ENCODE data around the gene INS.

INS gene
- 0 to 0.07 (median 0) reads per million in 18 experiments for total RNA-seq

DNA sequence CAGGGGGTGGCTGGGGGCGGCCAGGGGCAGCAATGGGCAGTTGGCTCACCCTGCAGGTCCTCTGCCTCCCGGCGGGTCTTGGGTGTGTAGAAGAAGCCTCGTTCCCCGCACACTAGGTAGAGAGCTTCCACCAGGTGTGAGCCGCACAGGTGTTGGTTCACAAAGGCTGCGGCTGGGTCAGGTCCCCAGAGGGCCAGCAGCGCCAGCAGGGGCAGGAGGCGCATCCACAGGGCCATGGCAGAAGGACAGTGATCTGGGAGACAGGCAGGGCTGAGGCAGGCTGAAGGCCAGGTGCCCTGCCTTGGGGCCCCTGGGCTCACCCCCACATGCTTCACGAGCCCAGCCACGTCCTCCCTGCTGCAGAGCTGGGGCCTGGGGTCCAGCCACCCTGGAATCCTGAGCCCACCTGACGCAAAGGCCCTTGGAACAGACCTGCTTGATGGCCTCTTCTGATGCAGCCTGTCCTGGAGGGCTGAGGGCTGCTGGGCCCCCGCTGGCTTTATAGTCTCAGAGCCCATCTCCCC lies at the start of gene INS:
TSS of gene INS (minus strand) at position 474 of the 524 bp plus-strand sequence. CDS start at position 236, 238 bp downstream.
- DNase-seq: no peak

DNA sequence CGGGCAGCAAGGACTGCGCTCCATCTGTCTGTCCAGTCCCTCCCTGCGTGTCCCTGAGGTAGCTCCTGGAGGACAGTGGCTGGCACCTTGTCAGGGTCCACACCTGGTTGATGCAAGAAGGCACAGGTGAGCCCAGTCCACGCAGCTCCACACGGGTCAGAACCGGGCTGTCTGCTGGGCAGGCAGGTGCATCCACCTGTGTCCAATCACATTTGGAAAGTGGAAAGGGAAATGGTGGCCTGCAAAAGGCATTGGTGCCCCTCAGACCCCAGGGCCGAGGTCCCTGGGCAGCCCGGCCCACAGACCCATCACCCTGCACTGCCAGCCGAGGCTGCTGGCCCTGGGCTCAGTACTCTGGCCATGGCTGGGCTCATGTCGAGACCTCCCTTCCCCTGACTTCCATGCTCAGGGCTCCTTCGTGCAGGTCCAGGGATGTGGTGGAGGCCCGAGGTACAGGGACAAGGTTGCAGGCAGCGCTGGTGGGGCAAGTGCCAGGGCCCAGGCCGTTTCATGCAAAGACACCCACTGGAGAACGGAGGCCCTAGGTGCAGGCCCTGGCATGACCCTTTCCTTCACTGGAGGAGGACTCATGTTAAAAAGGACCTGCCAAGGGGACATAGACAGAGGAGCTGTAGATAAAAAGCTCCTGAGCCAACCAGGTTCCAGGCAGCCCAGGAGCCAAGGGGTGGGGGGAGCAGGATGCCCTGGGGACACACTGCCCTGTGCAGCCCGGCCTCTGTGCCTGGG lies 49.5 kb upstream of the INS start:
- DNase-seq: no peak

DNA sequence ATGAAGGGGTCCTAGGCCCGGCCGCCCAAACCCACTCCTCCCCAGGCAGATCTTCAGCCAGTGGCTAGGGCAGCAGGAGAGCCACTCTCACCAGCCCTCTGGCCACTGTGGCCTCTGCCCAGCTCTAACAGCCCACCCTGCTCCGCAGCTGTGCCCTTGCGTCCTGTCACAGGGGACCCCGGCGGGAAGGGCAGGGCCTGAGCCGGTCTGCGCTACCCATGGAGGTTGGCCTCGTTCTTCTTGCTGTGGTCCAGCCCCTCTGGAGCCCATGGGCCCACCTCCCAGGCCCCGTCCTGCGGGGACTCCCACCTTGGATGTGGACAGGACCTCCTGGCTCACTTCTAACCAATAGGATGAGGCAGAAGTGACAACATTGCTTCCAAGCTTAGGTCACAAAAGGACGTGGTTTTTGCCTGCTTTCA lies 48.9 kb upstream of the INS start:
- no peak for DNase-seq

DNA sequence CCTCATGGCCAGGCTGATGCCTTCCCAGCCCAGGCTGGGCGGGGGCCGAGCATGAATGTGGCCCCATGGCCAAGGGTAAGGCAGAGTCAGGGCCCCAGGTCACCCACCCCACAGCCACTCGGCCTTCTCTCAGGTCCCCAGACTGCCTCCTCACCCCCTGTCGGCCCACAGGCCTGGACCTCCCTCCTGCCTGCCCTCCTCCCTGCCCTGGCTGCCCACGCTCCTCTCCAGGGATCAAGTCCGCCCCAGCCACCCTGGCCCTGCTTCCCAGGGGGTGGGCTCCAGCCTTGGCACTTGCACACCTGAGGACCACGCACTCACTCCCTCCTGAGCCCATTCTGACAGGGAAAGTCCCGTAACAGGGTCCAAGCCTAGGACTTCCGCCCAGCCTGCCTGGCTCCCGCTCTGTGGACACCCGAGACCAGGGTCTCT lies 48.4 kb upstream of the INS start:
- DNase-seq: no peak

DNA sequence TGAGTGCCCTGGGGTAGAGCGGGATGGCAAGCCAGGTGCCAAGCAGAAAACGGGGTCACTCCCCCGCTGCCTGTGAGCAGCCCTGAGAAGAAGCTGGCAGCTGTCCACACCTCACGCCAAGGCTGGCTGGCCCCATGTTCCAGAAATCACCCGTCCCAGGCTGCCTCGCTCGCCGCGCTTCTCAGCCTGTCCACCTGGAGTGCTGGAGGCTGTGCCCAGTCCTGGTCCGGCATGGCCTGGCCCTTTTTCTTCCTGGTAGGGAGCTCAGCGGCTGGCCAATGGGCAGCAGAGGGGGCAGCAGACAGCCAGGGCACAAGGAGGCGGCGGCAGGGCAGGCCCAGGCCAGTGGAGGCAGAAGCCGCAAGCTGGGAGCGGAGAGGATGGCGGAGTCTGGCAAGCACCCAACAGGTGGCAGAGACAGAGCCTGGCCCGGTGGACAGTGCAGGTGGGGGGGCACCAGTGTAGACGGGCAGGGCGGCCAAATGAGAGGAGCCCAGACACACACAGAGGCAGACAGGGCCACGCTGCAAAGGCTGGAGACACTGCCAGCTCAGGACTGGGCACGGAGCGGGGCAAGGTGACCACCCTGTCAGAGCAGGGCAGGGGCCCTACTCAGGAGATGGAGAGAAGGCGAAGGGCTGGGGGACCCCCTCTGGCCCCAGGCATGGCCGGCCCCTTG lies 47.8 kb upstream of the INS start:
- no peak for DNase-seq

DNA sequence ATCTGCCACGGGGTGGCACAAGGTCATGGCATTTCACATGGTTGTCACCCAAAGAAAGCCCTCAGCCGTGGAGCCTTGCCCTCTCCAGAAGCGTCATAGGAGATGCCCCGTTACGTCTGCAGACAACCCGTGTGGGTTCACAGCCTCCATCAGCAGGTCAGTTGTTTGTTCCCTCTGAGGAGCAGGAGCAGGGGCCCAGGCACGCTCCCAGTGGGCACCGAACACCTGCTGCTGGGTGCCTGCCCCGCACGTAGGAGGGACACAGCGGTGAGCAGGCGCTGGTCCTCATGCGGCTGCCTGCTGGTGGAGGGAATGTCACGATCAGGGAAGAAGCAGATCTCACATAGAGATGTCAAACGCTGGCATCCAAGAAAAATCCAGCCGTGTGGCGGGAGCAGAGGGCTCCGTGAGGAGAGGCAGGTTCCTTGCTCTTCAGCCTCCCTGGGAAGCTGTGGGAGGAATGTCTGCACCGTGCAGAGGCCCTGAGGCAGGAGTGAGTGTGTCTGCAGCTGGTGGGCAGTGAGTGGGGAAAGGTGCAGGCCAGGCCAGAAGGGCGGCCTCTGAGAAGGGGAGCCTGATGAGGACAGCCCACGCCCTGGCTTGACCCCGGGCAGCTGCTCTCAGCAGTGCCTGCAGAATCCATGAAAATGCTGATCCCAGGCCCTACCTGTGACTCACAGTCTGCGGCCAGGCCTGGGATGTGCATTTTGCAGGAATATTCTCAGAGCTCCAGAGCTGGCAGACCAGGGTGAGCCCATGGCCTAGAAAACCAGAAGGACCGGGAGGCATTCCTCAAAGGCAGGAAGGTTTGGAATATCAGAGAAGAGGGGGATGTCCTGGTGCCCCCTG lies 47.0 kb upstream of the INS start:
- no peak for DNase-seq

DNA sequence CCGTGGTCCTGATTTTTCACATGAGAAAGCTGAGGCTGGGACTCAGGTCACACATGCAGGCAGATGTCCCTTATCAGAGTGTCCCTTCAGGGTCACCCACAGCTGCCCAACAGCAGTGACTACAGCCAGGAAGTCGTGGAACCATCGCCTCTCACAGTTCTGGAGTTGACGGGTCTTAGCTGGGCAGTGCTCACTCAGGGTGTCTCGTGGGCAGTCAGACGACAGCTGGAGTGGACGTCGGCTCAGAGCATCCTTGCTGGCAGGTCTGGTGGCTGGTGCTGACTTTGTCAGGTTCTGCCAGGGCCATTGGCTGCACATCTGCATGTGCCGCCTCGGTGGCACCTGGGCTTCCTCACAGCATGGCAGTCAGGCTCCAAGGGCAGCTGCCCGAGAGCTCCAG lies 46.2 kb upstream of the INS start:
- DNase-seq: no peak

DNA sequence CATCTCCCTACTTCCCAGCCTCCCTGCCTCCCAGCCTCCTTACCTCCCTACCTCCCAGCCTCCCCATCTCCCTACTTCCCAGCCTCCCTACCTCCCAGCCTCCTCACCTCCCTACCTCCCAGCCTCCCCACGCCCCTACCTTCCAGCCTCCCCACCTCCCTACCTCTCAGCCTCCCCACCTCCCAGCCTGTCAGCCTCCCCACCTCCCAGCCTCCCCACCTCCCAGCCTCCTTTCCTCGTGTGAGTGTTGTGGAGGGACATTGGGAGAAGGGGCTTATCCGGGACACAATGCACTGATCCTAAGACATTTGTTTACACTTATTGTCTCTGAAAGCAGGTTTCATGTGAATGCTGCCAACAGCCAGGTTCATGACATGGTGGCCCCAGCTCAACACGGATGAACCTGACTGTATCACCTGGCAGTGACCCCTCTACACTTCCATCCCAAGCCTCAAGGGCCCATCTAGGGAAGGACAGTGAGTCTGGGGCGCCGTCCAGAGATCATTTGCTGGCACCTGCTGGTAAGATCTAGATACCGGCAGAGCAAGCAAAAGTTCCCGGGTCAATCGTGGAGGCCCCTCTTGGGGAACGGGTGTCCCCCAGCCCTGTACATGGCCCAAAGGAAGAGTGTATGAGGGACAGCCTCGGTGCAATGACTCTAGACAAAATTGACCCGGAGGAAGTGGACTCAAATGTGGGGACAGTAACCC lies 45.1 kb upstream of the INS start:
- DNase-seq: no peak

DNA sequence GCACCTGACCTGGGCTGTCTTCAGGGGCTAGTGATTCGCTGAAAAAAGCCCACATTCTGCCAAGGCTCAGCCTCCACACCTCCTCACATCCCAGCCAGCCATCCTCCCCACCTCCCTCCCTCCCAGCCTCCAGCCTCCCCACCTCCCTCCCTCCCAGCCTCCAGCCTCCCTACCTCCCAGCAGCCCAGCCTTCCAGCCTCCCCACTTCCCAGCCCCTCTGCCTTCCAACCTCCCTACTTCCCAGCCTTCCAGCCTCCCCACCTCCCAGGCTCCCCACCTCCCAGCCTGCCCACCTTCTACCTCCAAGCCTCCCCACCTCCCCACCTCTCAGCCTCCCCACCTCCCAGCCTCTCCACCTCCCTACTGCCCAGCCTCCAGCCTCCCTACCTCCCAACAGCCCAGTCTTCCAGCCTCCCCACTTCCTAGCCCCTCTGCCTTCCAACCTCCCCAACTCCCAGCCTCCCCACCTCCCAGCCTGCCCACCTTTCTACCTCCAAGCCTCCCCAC lies 44.3 kb upstream of the INS start:
- no peak for DNase-seq

DNA sequence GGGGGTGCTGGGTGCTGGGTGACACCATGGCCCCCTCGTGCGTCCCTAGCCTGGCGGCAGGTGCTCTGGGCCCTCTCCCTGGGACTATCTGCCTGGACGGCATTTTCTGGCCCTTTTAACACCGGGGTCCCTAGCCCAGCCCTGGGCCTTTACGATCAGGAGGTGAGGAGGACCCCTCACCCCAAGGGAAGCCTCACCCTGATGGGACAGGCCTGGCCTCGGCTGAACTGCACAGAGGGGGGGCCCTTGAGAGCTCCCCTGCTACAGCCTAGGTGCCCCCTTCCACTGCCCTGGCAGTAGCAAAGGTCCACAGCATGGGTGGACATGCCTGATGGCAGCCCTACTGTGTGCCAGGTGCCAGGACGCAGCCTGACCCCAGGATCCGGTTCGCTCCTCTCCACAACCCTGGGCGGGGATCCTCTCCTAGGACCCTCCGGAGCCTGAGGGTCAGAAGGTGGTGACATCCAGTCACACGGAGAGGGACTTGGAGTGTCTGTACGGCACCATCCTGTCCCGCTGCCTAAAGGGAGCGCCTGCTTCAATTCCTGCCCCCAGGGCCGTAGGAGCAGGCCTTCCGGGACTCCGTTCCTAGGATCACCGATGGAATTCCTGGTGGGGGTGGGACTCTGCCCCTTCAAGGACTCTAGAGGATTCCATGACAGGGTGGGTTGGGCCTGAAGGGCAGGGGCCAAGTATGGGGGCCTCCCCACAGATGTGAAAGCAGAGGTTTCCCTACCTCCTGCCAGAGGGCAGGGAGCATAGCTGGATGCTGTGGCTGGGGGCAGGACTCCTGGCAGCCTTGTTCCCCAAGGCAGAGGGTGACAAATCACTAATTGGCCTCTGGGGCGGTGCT lies 43.6 kb upstream of the INS start:
- no peak for DNase-seq

DNA sequence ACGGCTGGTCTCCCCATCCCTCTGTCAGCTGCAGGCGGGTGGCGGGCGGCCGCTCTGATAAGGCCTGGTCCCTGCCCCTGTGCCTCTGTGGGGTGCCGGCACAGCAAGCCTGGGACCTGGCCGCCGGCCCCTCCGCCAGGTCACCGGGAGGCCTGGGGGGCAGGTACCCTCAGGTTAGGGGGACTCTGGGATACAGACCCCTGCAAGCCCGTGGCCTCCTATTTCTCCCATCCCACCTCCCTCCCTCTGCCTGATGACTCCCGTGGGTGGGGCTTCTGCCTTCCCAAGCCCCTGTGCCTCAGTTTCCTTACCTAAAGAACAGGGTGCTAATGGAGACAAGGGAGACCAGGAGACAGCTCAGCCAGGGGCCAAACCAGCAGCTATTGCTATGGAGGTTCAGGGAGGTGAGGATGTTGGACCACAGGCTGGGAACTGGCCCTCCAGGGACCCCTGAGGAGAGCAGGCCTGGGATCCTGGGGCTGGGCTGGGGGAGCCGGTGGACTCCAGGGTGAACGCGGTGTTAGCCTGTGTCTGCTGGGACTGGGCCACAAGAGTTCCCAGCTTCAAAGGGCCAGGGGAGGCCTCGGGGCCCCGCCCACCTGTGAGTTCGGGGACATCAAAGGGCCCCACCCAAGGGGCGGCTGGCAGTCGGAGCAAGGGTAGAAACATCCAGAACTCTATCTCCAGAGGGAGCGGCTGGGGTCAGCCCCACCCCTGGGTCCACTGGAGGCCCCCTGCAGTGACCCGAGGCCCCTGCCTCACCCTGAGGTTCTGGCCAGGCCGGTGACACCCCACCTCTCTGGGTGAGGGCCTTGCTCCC lies 42.6 kb upstream of the INS start:
- DNase-seq: no peak

DNA sequence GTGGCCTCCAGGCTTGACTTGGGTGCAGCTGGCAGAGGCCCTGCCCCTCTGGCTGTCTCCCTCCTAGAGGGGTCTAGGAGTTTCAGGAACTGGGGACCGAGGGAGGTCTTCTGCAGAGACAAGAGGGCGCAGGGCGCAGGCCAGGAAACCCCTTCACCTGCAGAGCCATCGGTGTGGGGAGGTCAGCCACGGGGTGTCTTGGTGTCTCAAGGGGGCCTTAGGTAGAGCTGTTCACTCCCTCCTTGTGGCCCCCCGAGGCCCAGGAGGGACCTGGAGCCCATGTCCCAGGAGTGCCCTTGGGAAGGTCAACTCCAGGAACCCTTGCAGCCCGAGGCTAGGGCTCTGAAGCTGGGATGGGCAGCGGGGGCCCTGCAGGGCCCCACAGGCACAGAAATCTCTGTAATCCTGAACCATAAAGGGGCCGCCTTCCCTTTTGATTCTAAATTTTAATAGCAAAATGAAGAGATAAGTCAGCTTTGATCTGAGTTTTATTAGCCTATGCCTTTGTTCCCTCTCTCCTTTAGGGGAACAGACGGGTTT lies 42.0 kb upstream of the INS start:
- DNase-seq: no peak

DNA sequence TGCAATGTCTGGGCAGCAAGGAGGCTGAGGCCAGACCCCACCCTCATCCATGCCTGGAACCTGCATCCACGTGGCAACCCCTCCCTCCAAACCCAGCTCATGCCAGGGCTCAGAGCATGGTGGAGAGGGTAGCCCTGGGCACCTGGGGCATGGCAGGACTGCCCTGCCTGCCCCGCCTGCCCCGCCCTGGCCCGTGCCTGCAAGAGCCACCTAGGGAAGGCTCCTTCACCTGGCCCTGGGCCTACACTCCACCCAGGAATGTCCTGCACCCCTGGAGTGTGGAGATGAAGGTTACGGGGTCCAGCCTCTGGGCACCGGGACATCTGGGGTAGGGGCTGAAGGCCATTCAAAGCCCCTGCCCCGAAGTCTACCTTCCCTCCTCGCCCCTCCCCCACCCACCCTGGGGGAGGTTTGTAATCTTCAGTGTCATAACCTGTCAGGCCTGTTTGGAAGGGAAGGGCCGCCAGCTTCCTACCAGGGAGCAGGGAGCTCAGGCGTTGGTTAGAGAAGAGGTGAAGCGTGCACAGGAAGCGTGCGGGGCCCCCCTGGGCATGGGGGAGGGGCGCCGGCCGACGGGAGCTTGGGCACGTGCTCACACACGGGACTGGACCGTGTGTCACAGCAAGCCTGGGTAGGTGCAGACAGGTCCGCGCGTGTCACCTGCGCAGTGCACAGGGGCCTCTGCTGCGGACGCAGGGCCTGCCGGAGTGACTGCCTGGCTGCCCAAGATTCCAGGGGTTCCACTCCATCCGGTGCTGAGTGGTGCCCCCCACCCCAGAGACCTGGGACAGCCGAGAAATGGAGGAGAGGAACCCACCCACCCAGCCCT lies 41.3 kb upstream of the INS start:
- no peak for DNase-seq

DNA sequence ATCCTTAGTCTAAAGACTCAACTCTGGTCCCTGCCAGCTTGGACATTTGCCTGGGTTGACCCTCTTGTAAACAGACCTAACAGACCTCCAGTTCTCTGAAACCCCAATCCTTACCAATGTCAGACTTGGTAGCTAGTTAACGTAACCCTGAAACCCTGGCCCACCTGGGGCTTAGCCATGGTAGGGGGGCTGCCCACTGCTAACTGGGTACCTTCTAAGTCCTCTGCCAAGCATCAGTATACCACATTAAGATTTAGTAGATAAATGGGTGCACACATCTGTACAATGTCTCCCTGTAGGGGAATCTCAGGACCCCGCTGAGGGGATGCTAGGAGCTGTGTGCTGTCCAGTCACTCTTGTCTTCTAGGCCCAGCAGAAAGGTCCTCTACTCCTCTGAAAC lies 40.5 kb upstream of the INS start:
- no peak for DNase-seq

DNA sequence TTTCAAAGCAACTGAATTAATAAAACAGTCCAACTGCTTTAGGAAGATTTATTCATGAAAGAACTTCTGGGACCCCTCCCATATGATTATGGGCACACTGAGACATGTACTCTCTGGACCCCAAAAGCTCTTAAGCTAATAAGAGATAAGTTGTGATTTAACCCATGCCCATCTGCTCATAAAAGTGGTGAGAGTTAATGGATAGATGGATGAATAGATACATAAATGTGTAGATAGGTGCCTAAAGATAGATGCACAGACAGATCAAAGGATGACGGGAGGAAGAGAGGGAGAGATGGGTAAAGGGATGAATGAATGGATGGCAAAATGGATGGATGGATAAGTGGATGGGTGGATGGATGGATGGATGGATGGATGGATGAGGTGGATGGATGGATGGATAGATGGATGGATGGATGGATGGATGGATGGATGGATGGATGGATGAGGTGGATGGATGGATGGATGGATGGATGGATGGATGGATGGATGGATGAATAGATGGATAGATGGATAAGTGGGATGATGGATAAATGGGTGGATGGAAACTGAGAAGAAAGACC lies 40.0 kb upstream of the INS start:
- DNase-seq: no peak

DNA sequence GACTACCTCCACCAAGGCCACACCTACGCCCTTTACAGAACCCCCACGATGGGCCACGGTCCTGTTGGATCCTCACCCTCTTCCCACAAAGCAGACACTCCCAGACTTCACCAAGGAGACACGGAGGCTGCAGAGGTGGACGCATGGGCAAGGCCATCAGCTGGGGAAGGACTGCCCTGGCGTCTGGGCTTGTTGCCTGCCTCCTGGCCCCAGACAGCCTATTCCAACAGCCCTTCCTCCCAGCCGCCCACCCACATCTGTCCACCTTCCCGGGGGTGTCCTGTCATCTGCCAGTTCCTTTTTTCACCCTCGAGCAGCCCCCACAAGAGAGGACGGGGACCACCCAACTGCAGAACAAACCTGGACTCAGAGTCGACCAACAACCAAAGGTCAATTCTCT lies 39.5 kb upstream of the INS start:
- no peak for DNase-seq

DNA sequence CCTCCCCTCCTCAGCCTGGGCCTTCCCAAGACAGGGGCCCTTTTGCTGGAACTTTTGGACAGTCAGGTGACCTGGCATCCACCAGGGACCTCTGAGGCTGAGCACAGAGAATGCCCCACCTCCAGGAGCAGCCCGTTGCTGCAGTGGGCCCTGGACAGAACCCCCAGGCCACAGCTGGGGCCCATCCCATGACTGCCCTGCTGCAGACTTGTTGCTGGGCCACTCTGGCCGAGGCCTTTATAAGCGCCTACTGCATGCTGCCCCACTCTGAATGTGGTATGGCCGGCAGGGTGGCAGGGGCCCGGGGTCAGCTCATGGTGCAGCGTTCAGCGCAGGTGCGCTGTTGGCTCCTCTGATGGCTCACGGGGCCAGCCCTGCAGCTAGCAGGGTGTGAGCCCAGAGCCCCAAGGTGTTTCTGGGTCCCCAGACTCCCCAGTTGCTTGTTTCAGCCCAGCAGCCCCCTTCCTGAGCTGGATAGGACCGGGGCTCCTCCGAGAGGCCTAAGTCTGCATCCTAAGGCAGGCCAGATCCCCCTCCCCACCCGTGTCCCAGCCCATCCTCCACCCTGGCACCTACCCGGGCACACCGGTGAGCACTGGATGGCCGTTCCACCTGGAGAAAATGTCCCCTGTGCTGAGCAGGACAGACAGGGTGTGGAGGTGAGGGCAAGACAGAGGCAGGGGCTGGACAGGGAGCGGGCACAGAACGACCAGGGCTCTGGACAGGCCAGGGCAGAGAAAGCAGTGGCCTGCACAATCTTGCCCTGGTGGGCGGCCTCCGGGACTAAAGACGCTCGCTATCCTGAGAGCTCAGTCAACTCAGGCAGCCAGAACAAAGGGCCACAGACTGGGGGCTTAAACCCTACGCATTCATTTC lies 38.7 kb upstream of the INS start:
- no peak for DNase-seq

Measured in inflammatory macrophage (primary cell).